ENCODE measurements around the gene CCDC124.

Gene CCDC124

DNA sequence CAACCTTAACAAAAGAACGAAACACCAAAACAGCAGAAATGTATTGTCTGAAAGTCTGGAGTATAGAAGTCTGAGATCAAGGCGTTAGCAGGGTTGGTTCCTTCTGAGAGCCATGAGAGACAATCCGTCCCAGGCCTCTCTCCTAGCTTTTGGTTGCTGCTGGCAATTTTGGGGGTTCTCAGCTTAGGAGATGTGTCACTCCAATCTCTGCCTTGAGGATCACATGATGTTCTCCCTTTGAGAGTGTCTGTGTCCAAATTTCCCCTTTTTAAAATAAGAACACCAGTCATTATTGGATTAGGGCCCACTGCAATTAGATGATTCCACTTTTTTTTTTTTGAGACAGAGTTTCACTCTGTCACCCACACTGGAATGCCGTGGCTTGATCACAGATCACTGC, 44.2 kb downstream of the CCDC124 start:
- Histone ChIP-seq H3K4me3 (ENCODE audit: low read depth, low read length, poor library complexity, severe bottlenecking) (no peak overlapping the region), H3K9me3 (ENCODE audit: low read length) (no peaks in the 10 kb centered on the region), H3K27ac (ENCODE audit: low read depth, low read length, poor library complexity, severe bottlenecking) (no peak overlapping the region), H3K9ac (ENCODE audit: low read length) (no peak overlapping the region), H3K4me2 (ENCODE audit: low read length) (no peak overlapping the region), H4K20me1 (ENCODE audit: insufficient read depth, low read length) (no peaks in the 10 kb centered on the region), H3K79me2 (ENCODE audit: insufficient read depth, low read length) (no peaks in the 10 kb centered on the region), H3K9me2 (ENCODE audit: low read depth, low read length) (no peaks in the 10 kb centered on the region), H3K36me3 (ENCODE audit: insufficient read depth, low read length) (no peaks in the 10 kb centered on the region), H3K27me3 (ENCODE audit: insufficient read depth, low read length) (peaks cover 3% of the 10 kb centered on the region; the same call in 1 of the 2 replicates), H3F3A (ENCODE audit: insufficient read depth, low read length) (no peaks in the 10 kb centered on the region), H2AFZ (ENCODE audit: low read length) (no peak overlapping the region), H3K4me1 (ENCODE audit: insufficient read depth, low read length, severe bottlenecking) (peaks cover 7% of the 10 kb centered on the region)
- no peak for TF ChIP-seq CTCF (IDR thresholded peaks at IDR 0.05; ENCODE audit: low read length)
- no peak for TF ChIP-seq EZH2 (IDR thresholded peaks at IDR 0.05; ENCODE audit: borderline replicate concordance, low read length)

DNA sequence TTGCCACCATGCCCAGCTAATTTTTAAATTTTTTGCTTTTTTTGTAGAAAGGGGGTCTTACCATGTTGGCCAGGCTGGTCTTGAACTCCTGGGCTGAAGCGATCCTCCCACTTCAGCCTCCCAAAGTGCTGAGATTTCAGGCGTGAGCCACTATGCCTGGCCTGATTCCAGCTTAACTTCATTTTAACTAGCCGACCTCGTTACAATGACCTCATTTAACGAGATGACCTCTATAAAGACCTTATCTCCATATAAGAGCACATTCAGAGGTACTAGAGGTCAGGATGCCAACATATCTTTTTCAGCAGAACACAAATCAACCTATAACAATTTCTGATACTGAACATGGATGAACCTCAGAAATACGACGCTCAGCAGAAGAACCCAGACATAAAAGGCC, 44.7 kb downstream of the CCDC124 start:
- H3F3A ChIP-seq (ENCODE audit: insufficient read depth, low read length): no peaks in the 10 kb centered on the region
- H3K27me3 ChIP-seq (ENCODE audit: insufficient read depth, low read length): peaks cover 3% of the 10 kb centered on the region; the same call in 1 of the 2 replicates
- no peak overlapping the region for H2AFZ ChIP-seq (ENCODE audit: low read length)
- no peak overlapping the region for H3K4me3 ChIP-seq (ENCODE audit: low read depth, low read length, poor library complexity, severe bottlenecking)
- no peak overlapping the region for H3K9ac ChIP-seq (ENCODE audit: low read length)
- H3K4me1 ChIP-seq (ENCODE audit: insufficient read depth, low read length, severe bottlenecking): peaks cover 7% of the 10 kb centered on the region
- H3K79me2 ChIP-seq (ENCODE audit: insufficient read depth, low read length): no peaks in the 10 kb centered on the region
- H3K4me2 ChIP-seq (ENCODE audit: low read length): no peak overlapping the region
- TF ChIP-seq EZH2 (IDR thresholded peaks at IDR 0.05; ENCODE audit: borderline replicate concordance, low read length) (no peak), CTCF (IDR thresholded peaks at IDR 0.05; ENCODE audit: low read length) (no peak)
- H3K9me2 ChIP-seq (ENCODE audit: low read depth, low read length): no peaks in the 10 kb centered on the region
- H3K36me3 ChIP-seq (ENCODE audit: insufficient read depth, low read length): no peaks in the 10 kb centered on the region
- no peak overlapping the region for H3K27ac ChIP-seq (ENCODE audit: low read depth, low read length, poor library complexity, severe bottlenecking)
- no peaks in the 10 kb centered on the region for H3K9me3 ChIP-seq (ENCODE audit: low read length)
- no peaks in the 10 kb centered on the region for H4K20me1 ChIP-seq (ENCODE audit: insufficient read depth, low read length)

- Histone ChIP-seq H4K20me1 (ENCODE audit: insufficient read depth, low read length) (no peaks in the 10 kb centered on the region), H3K36me3 (ENCODE audit: insufficient read depth, low read length) (no peaks in the 10 kb centered on the region), H3K4me2 (ENCODE audit: low read length) (no peak overlapping the region), H3K27me3 (ENCODE audit: insufficient read depth, low read length) (0 out of 2 replicates have a peak, but pooled peaks cover 7% of the 10 kb centered on the region), H3K27ac (ENCODE audit: low read depth, low read length, poor library complexity, severe bottlenecking) (no peak overlapping the region), H3F3A (ENCODE audit: insufficient read depth, low read length) (no peaks in the 10 kb centered on the region), H3K9me3 (ENCODE audit: low read length) (no peaks in the 10 kb centered on the region), H2AFZ (ENCODE audit: low read length) (no peak overlapping the region), H3K79me2 (ENCODE audit: insufficient read depth, low read length) (no peaks in the 10 kb centered on the region), H3K4me3 (ENCODE audit: low read depth, low read length, poor library complexity, severe bottlenecking) (no peak overlapping the region), H3K4me1 (ENCODE audit: insufficient read depth, low read length, severe bottlenecking) (peaks cover 7% of the 10 kb centered on the region), H3K9ac (ENCODE audit: low read length) (no peak overlapping the region), H3K9me2 (ENCODE audit: low read depth, low read length) (no peaks in the 10 kb centered on the region)
- TF ChIP-seq CTCF (IDR thresholded peaks at IDR 0.05; ENCODE audit: low read length): no peak
- TF ChIP-seq EZH2 (IDR thresholded peaks at IDR 0.05; ENCODE audit: borderline replicate concordance, low read length): no peak
Measured at GRCh38 chr19:17981611-17982010, 48.8 kb downstream of the CCDC124 start.

Measured in OCI-LY1 (cell line).